ENCODE measurements around the gene ANKMY1.
"Not testable (repeated sequence)": the region's sequence is repeated elsewhere in the genome, so short reads cannot be mapped to it uniquely, and the experiment has no call there.

ANKMY1 gene

DNA sequence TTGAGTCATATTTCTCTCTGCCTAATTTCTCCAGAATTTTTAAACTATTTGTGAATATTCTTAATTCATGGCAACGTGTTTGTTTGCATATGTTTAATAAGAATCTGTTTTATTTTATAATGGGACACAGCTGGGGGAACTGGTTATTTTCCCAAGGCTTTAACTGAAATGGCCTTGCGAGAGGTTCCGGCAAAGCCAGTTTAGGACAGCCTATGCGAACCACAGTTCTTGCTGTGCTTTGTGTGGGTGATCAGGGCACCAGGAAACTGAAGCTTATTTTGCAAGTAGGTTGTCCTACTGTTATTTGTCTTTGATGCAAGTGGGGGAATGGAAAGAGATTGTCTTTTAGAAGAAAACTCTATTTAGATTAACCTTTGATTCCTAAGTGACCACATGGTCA, 6.5 kb downstream of the ANKMY1 start:
- no peak overlapping the region for H3K4me3 ChIP-seq (replicated peaks; ENCODE audit: low read depth, low read length)
- DNase-seq (ENCODE audit: extremely low read depth, low read depth): no peak
- TF ChIP-seq CTCF (IDR thresholded peaks at IDR 0.05; ENCODE audit: low read depth, low read length, missing control alignments): no peak

- DNase-seq (ENCODE audit: extremely low read depth, low read depth): no peak
- TF ChIP-seq CTCF (IDR thresholded peaks at IDR 0.05; ENCODE audit: low read depth, low read length, missing control alignments): no peak
Observed at GRCh38 chr2:240539906-240540305, 17.9 kb downstream of the ANKMY1 start.

DNA sequence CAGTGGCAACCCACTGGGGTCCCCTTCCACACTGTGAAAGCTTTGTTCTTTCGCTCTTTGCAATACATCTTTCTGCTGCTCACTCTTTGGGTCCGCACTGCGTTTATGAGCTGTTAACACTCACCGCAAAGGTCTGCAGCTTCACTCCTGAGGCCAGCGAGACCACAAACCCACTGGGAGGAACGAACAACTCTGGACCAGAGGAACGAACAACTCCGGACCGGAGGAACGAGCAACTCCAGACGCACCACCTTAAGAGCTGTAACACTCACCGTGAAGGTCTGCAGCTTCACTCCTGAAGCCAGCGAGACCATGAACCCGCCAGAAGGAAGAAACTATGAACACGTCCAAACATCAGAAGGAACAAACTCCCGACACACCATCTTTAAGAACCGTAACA, 18.7 kb downstream of the ANKMY1 start:
- H3K4me3 ChIP-seq (replicated peaks; ENCODE audit: low read depth, low read length); DNase-seq (ENCODE audit: extremely low read depth, low read depth): not testable (repeated sequence)

More at GRCh38 chr2:240539906-240540305, 17.9 kb downstream of the ANKMY1 start:
- H3K4me3 ChIP-seq (replicated peaks; ENCODE audit: low read depth, low read length): no peak overlapping the region

GRCh38 chr2:240538031-240538780, 19.6 kb downstream of the ANKMY1 start:
- H3K4me3 ChIP-seq (replicated peaks; ENCODE audit: low read depth, low read length): no peak overlapping the region
- DNase-seq (ENCODE audit: extremely low read depth, low read depth): no peak
- no peak for TF ChIP-seq CTCF (IDR thresholded peaks at IDR 0.05; ENCODE audit: low read depth, low read length, missing control alignments)

DNA sequence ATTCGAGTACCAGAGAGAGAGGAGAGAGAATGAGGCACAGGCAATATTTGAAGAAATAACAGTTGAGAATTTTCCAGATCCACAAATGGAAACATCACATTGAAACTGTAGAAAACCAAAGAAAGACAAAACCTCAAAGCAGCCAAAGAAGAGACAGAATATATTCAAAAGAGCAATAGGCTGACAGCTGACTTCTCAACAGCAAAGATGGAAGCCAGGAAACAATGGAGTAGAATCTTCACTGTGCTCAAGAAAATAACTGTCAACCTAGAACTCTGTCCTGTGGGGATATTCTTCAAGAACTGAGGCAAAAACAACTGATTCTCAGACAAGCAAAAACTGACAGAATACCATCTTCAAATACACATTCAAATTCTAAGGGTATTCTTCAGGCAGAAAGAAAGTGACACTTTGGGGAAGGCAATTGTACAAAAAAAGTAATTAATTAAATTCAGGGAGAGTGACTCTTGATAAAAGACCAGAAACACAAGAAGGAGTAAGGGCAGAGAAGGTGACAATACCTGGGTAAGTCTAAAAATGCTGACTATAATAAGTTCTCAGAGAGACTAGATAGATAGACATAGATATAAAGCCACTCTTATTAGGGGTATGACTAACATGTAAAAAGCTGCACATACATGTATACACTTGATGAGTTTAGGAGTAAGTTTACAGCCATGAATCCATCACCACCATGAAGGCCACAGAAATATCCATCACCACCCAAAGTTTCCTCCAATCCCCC, 25.6 kb downstream of the ANKMY1 start:
- DNase-seq (ENCODE audit: extremely low read depth, low read depth): no peak
- no peak for TF ChIP-seq CTCF (IDR thresholded peaks at IDR 0.05; ENCODE audit: low read depth, low read length, missing control alignments)
- H3K4me3 ChIP-seq (replicated peaks; ENCODE audit: low read depth, low read length): no peak overlapping the region

- H3K4me3 ChIP-seq (replicated peaks; ENCODE audit: low read depth, low read length): no peak overlapping the region
- DNase-seq (ENCODE audit: extremely low read depth, low read depth): no peak
- no peak for TF ChIP-seq CTCF (IDR thresholded peaks at IDR 0.05; ENCODE audit: low read depth, low read length, missing control alignments)
Observed at GRCh38 chr2:240531038-240531437, 26.8 kb downstream of the ANKMY1 start.

DNA sequence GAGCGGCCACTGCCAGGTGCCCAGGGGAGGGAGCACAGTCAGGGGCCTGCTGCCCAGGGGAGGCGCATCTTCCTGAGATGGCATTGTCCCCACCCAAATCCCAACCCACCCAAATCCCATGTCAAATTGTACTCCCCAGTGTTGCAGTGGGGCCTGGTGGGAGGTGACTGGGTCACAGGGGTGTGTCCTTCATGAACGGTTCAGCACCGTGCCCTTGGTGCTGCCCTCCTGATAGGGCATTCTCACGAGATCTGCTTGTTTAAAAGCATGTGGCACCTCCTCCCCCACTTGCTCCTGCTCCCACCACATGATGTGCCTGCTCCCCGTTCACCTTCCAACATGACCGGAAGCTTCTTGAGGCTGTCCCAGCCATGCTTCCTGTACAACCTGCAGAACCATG, 27.6 kb downstream of the ANKMY1 start:
- H3K4me3 ChIP-seq (replicated peaks; ENCODE audit: low read depth, low read length): no peak overlapping the region
- TF ChIP-seq CTCF (IDR thresholded peaks at IDR 0.05; ENCODE audit: low read depth, low read length, missing control alignments): no peak
- DNase-seq (ENCODE audit: extremely low read depth, low read depth): no peak
